WI38 (cell line): Measurements from ENCODE around the gene MED15.

ENCODE experiments used
- H3K4me3 ChIP-seq: 2 replicates; pipeline ENCODE4 v1.5.1; 2011; ENCODE audit warnings: low read depth, mild to moderate bottlenecking, control low read depth, low read length
- CTCF ChIP-seq: IDR thresholded peaks from 2 replicates; pipeline ENCODE4 v1.5.1; 2012; ENCODE audit warnings: low read depth, mild to moderate bottlenecking, control low read depth, low read length

The MED15 gene

GRCh38 chr22:20553947-20554741 lies 46.7 kb downstream of the MED15 start:
- no peak for TF ChIP-seq CTCF
- H3K4me3 ChIP-seq = no peak overlapping the region

- TF ChIP-seq CTCF = no peak
- no peak overlapping the region for H3K4me3 ChIP-seq
These were observed 47.4 kb downstream of the MED15 start for GRCh38 chr22:20554824-20555223.

GRCh38 chr22:20558534-20558933 lies 51.1 kb downstream of the MED15 start:
- H3K4me3 ChIP-seq = no peak overlapping the region
- TF ChIP-seq CTCF = no peak

GRCh38 chr22:20559174-20559760 lies 51.9 kb downstream of the MED15 start:
- no peak for TF ChIP-seq CTCF

GRCh38 chr22:20560716-20561115 lies 53.3 kb downstream of the MED15 start:
- TF ChIP-seq CTCF = no peak
- no peak overlapping the region for H3K4me3 ChIP-seq

More at GRCh38 chr22:20559174-20559760, 51.9 kb downstream of the MED15 start:
- H3K4me3 ChIP-seq = no peak overlapping the region

- no peak for TF ChIP-seq CTCF
- no peak overlapping the region for H3K4me3 ChIP-seq
These were observed 54.5 kb downstream of the MED15 start for GRCh38 chr22:20561882-20562281.
